Stimulated activated naive CD8-positive, alpha-beta T cell treated with anti-CD3 and anti-CD28 coated beads, Interleukin-15, Interleukin-2, amounts not matched to agents 100 U/mL and 50 U/mL, for 24 hours (primary cell): ENCODE results near the gene ANO2.
A peak's percentile ranks its signal among the peaks of the same experiment; 100 is the strongest.
"Not testable (repeated sequence)": the region's sequence is repeated elsewhere in the genome, so short reads cannot be mapped to it uniquely, and the experiment has no call there.

Experiments used
- ATAC-seq: fragments of 150-1000 bp; cut with Tn5 transposase; one replicate; pipeline ENCODE4 v1.10.0; 2021
- DNase-seq: peaks from one replicate; pipeline ENCODE4 v3.0.0; 2021

ANO2 gene

GRCh38 chr12:5537771-5538170 lies 407.3 kb downstream of the ANO2 start:
- no peak for DNase-seq
- ATAC-seq: no peak

GRCh38 chr12:5537026-5537615 lies 407.9 kb downstream of the ANO2 start:
- ATAC-seq, DNase-seq: not testable (repeated sequence)

- no peak for ATAC-seq
- no peak for DNase-seq
Observed at GRCh38 chr12:5535541-5535940, 409.5 kb downstream of the ANO2 start.

GRCh38 chr12:5534426-5535199 lies 410.4 kb downstream of the ANO2 start:
- no peak for ATAC-seq
- no peak for DNase-seq

GRCh38 chr12:5533368-5533767 lies 411.7 kb downstream of the ANO2 start:
- no peak for ATAC-seq
- no peak for DNase-seq

GRCh38 chr12:5525783-5526367 lies 419.2 kb downstream of the ANO2 start:
- DNase-seq (no peak), ATAC-seq (no peak)

GRCh38 chr12:5524769-5525436 lies 420.2 kb downstream of the ANO2 start:
- ATAC-seq (no peak), DNase-seq (no peak)

GRCh38 chr12:5524116-5524768 lies 420.8 kb downstream of the ANO2 start:
- peak; percentile 30 for ATAC-seq

GRCh38 chr12:5523396-5524115 lies 421.5 kb downstream of the ANO2 start:
- no peak for ATAC-seq
- no peak for DNase-seq

More at GRCh38 chr12:5524116-5524768, 420.8 kb downstream of the ANO2 start:
- DNase-seq: no peak

- ATAC-seq (no peak), DNase-seq (no peak)
Observed at GRCh38 chr12:5522432-5523335, 422.4 kb downstream of the ANO2 start.

GRCh38 chr12:5521456-5522325 lies 423.4 kb downstream of the ANO2 start:
- ATAC-seq: no peak

GRCh38 chr12:5520831-5521230 lies 424.2 kb downstream of the ANO2 start:
- DNase-seq (no peak), ATAC-seq (no peak)

More at GRCh38 chr12:5521456-5522325, 423.4 kb downstream of the ANO2 start:
- no peak for DNase-seq

GRCh38 chr12:5520037-5520436 lies 425.0 kb downstream of the ANO2 start:
- ATAC-seq (no peak), DNase-seq (no peak)

GRCh38 chr12:5518584-5519365 lies 426.3 kb downstream of the ANO2 start:
- no peak for DNase-seq
- no peak for ATAC-seq

GRCh38 chr12:5516371-5517241 lies 428.5 kb downstream of the ANO2 start:
- no peak for ATAC-seq
- DNase-seq: no peak

- ATAC-seq (no peak), DNase-seq (no peak)
Observed at GRCh38 chr12:5515458-5515857, 429.6 kb downstream of the ANO2 start.

GRCh38 chr12:5514545-5514944 lies 430.5 kb downstream of the ANO2 start:
- DNase-seq (no peak), ATAC-seq (no peak)

- peak; percentile 11 for ATAC-seq
- DNase-seq: no peak
Observed at GRCh38 chr12:5514016-5514415, 431.0 kb downstream of the ANO2 start.
